ENCODE measurements around the gene LSM7. TPM values are rescaled to one million over a fixed set of nuclear protein-coding genes. Genes with fewer than 3 reads are reported as not detected.

LSM7 gene
- total and polyA plus RNA-seq, 5 donors from 2014 or later: 83.9 to 187 (median 162) TPM

DNA sequence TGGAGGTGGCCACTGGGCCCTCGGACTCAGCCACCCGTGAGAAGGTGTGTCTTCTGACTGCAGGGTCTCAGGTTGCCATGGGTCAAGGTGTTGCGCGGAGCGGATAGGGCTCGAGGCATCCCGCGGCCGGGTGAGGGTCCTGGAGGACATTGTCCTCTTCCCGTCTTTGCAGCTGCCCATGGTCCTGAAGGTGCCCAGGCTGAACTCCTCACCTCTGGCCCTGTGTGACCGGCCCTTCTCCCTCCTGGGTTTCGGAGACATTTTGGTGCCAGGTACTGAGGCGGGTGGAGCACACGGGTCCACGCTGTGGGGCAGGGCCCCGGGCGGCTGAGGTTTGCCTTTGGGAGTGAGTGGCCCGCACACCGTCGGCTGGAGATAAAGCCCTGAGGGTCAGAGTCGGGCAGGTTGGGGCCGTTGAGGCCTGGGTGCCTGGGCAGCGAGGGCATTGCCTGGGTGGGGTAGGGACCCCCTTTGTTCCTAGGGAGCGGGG lies 16.0 kb upstream of the LSM7 start:
- Mint-ChIP-seq H3K4me1 (peaks cover 0 to 3% (median 0%) of the 10 kb centered on the region in 4 donors), H3K36me3 (peaks cover 4% of the 10 kb centered on the region), H3K4me3 (no peak overlapping the region), H3K27me3 (no peaks in the 10 kb centered on the region), H3K9me3 (no peaks in the 10 kb centered on the region), H3K27ac (no peak overlapping the region)
- no peak for ATAC-seq (ENCODE audit: low read depth in 2 of 2)
- H3K4me1 ChIP-seq (ENCODE audit: control insufficient read depth, insufficient read depth, low read length, poor library complexity, severe bottlenecking): no peaks in the 10 kb centered on the region
- no peaks in the 10 kb centered on the region for H3K9me3 ChIP-seq (ENCODE audit: control insufficient read depth in 2 of 2, low read length in 2 of 2)
- no peaks in the 10 kb centered on the region for H3K27me3 ChIP-seq (ENCODE audit: control insufficient read depth, insufficient read depth, low read length)
- DNase-seq: no peak
- no peak overlapping the region for H3K4me3 ChIP-seq (ENCODE audit: low read depth, low read length)
- H3K27ac ChIP-seq (ENCODE audit: insufficient read depth, low read length, poor library complexity, severe bottlenecking): no peak overlapping the region
- H3K36me3 ChIP-seq (ENCODE audit: control insufficient read depth, insufficient read depth, low read length): no peaks in the 10 kb centered on the region

DNA sequence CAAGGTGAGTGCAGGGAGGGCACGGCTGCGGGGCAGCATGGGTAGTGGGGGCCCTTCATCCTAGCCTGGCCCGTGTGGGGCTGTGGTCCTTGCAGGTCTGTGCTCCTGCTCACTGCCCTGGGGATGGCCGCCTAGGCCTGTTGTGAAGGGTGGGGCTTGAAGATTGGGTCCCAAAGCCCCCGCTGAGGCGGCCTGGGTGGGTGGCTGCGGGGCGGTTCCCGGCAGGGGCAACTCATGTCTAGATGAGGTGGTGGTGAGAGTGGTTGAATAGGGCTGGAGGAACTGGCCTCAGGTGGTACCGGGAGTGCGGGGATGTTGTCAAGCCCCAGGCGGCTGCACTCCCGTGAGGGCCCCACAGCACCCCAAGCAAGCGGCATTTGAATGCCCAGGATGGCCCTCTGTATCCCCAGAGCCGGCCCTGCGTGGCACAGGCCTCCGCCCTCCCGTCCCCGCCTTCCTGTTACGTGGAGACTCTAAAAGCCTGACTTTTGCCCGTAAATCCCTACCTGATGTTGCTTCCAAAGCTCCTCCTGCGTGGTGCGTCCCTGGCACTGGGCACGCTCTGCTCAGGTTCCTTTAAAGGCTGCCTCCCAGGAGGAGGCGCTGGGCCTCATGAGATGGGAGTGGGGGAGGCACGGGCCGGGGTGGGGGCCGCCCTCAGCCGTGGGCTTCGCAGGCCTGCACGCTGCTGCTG lies 15.1 kb upstream of the LSM7 start:
- no peak for DNase-seq
- H3K4me1 Mint-ChIP-seq: peaks cover 0 to 3% (median 0%) of the 10 kb centered on the region in 4 donors
- no peak for ATAC-seq (ENCODE audit: low read depth in 2 of 2)
- no peaks in the 10 kb centered on the region for H3K9me3 Mint-ChIP-seq
- no peaks in the 10 kb centered on the region for H3K4me1 ChIP-seq (ENCODE audit: control insufficient read depth, insufficient read depth, low read length, poor library complexity, severe bottlenecking)
- no peak overlapping the region for H3K4me3 Mint-ChIP-seq
- no peak overlapping the region for H3K27ac ChIP-seq (ENCODE audit: insufficient read depth, low read length, poor library complexity, severe bottlenecking)
- no peak overlapping the region for H3K27ac Mint-ChIP-seq
- H3K36me3 ChIP-seq (ENCODE audit: control insufficient read depth, insufficient read depth, low read length): no peaks in the 10 kb centered on the region
- H3K4me3 ChIP-seq (ENCODE audit: low read depth, low read length): no peak overlapping the region
- no peaks in the 10 kb centered on the region for H3K27me3 ChIP-seq (ENCODE audit: control insufficient read depth, insufficient read depth, low read length)
- no peaks in the 10 kb centered on the region for H3K9me3 ChIP-seq (ENCODE audit: control insufficient read depth in 2 of 2, low read length in 2 of 2)
- H3K36me3 Mint-ChIP-seq: peaks cover 4% of the 10 kb centered on the region
- H3K27me3 Mint-ChIP-seq: no peaks in the 10 kb centered on the region

DNA sequence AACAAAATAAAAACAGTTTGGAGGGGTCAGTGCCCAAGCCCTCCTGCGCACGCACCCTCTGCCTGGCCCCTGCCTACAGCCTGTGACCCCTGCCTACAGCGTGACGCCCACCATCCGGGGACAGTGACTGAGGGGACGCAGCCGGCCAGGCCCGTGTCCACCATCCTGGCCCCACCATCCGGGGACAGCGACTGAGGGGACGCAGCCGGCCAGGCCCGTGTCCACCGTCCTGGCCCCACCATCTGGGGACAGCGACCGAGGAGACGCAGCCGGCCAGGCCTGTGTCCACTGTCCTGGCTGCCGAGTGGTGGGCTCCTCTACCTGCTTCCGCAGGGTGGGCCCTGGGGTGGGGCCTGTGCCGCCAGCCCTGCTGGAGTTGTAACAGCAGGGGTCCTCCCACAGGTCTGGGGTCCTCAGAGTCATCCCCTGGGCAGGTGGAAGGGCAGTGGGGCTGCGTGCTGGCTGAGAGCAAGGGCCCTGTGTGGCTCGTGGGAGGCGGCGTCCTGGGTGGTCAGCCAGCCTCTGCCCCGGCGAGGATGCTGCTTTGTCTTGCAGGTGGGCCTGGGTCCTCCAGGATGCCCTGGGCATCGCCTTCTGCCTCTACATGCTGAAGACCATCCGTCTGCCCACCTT lies 14.4 kb upstream of the LSM7 start:
- H3K4me3 ChIP-seq (ENCODE audit: low read depth, low read length): no peak overlapping the region
- Mint-ChIP-seq H3K27me3 (no peaks in the 10 kb centered on the region), H3K9me3 (no peaks in the 10 kb centered on the region), H3K4me1 (peaks cover 0 to 3% (median 0%) of the 10 kb centered on the region in 4 donors), H3K36me3 (peaks cover 4% of the 10 kb centered on the region), H3K27ac (no peak overlapping the region), H3K4me3 (no peak overlapping the region)
- ATAC-seq (ENCODE audit: low read depth in 2 of 2) (no peak), DNase-seq (no peak)
- H3K27me3 ChIP-seq (ENCODE audit: control insufficient read depth, insufficient read depth, low read length): no peaks in the 10 kb centered on the region
- H3K36me3 ChIP-seq (ENCODE audit: control insufficient read depth, insufficient read depth, low read length): no peaks in the 10 kb centered on the region
- no peak overlapping the region for H3K27ac ChIP-seq (ENCODE audit: insufficient read depth, low read length, poor library complexity, severe bottlenecking)
- H3K4me1 ChIP-seq (ENCODE audit: control insufficient read depth, insufficient read depth, low read length, poor library complexity, severe bottlenecking): no peaks in the 10 kb centered on the region
- no peaks in the 10 kb centered on the region for H3K9me3 ChIP-seq (ENCODE audit: control insufficient read depth in 2 of 2, low read length in 2 of 2)

DNA sequence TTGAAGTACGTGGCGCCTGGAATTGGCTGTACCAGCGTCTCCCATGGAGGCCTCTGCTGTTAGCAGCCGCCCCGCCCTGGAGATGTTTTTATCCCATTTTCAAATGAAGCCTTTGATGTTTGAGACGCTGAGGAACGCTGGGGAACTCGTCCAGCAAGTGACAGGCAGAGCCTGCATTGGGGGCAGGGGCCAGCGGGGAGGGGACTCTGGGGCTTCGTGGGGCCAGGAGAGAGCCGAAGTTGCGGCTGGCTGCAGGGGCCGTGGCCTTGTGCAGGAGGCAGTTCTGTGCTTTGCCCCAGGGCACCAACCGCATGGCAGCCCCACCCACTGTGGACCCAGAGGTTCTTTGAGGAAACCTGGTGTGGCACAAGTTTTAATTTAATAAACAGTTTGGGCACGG lies 13.6 kb upstream of the LSM7 start:
- Histone ChIP-seq H3K4me1 (ENCODE audit: control insufficient read depth, insufficient read depth, low read length, poor library complexity, severe bottlenecking) (no peaks in the 10 kb centered on the region), H3K36me3 (ENCODE audit: control insufficient read depth, insufficient read depth, low read length) (no peaks in the 10 kb centered on the region), H3K27ac (ENCODE audit: insufficient read depth, low read length, poor library complexity, severe bottlenecking) (no peak overlapping the region), H3K9me3 (ENCODE audit: control insufficient read depth in 2 of 2, low read length in 2 of 2) (no peaks in the 10 kb centered on the region), H3K4me3 (ENCODE audit: low read depth, low read length) (no peak overlapping the region), H3K27me3 (ENCODE audit: control insufficient read depth, insufficient read depth, low read length) (no peaks in the 10 kb centered on the region)
- Mint-ChIP-seq H3K9me3 (no peaks in the 10 kb centered on the region), H3K4me3 (no peak overlapping the region), H3K27ac (no peak overlapping the region), H3K27me3 (no peaks in the 10 kb centered on the region), H3K4me1 (peaks cover 0 to 3% (median 0%) of the 10 kb centered on the region in 4 donors), H3K36me3 (peaks cover 7% of the 10 kb centered on the region)
- ATAC-seq (ENCODE audit: low read depth in 2 of 2) (no peak), DNase-seq (no peak)

- no peak overlapping the region for H3K4me3 Mint-ChIP-seq
- H3K27me3 Mint-ChIP-seq: no peaks in the 10 kb centered on the region
- Histone ChIP-seq H3K27ac (ENCODE audit: insufficient read depth, low read length, poor library complexity, severe bottlenecking) (no peak overlapping the region), H3K27me3 (ENCODE audit: control insufficient read depth, insufficient read depth, low read length) (no peaks in the 10 kb centered on the region), H3K4me1 (ENCODE audit: control insufficient read depth, insufficient read depth, low read length, poor library complexity, severe bottlenecking) (no peaks in the 10 kb centered on the region), H3K9me3 (ENCODE audit: control insufficient read depth in 2 of 2, low read length in 2 of 2) (no peaks in the 10 kb centered on the region), H3K36me3 (ENCODE audit: control insufficient read depth, insufficient read depth, low read length) (no peaks in the 10 kb centered on the region), H3K4me3 (ENCODE audit: low read depth, low read length) (no peak overlapping the region)
- H3K27ac Mint-ChIP-seq: no peak overlapping the region
- ATAC-seq (ENCODE audit: low read depth in 2 of 2): no peak
- H3K36me3 Mint-ChIP-seq: peaks cover 9% of the 10 kb centered on the region
- no peaks in the 10 kb centered on the region for H3K9me3 Mint-ChIP-seq
- peaks cover under 1 to 4% (median 3%) of the 10 kb centered on the region in 4 donors for H3K4me1 Mint-ChIP-seq
- no peak for DNase-seq
Measured at GRCh38 chr19:2341244-2341751, 12.9 kb upstream of the LSM7 start.

DNA sequence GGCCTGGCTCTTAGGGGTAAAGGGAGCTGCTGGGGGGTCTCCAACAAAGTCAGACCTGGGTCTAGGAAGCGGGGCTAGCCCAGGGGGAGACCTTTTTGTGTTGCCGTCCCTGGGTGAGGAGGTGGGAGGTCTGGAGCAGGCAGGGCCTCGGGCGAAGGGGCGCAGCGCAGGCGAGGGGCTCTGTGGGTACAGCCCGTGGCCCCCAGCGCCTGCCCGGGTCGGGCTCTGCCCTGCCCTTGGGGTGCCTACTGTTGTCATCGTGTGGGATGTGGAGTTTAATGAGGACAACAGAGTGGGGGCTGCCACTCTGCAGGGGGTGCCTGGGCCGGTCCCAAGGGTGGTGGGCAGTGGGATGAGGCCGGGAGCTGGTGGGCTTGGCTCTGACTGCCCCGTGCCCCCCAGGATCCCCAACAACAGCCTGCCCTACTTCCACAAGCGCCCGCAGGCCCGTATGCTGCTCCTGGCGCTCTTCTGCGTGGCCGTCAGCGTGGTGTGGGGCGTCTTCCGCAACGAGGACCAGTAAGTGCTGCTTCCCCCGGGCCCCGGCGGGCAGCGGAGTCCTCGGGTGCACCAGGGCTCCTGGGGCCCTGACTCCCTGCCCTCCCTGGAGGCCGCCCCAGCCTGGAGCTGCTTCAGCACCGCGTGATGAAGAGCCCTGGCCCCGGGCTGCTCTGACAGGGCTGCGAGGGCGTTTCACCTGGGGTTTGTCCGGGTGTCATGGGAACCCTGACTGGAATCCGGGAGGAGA lies 12.3 kb upstream of the LSM7 start:
- no peak overlapping the region for H3K4me3 ChIP-seq (ENCODE audit: low read depth, low read length)
- ATAC-seq (ENCODE audit: low read depth in 2 of 2) (no peak), DNase-seq (no peak)
- Mint-ChIP-seq H3K9me3 (peaks cover 0 to 2% (median 0%) of the 10 kb centered on the region in 7 donors), H3K4me1 (peaks cover 4 to 10% (median 9%) of the 10 kb centered on the region in 4 donors), H3K4me3 (no peak overlapping the region), H3K27ac (no peak overlapping the region), H3K27me3 (no peaks in the 10 kb centered on the region), H3K36me3 (peaks cover 12% of the 10 kb centered on the region)
- no peaks in the 10 kb centered on the region for H3K4me1 ChIP-seq (ENCODE audit: control insufficient read depth, insufficient read depth, low read length, poor library complexity, severe bottlenecking)
- H3K27me3 ChIP-seq (ENCODE audit: control insufficient read depth, insufficient read depth, low read length): no peaks in the 10 kb centered on the region
- H3K9me3 ChIP-seq (ENCODE audit: control insufficient read depth in 2 of 2, low read length in 2 of 2): no peaks in the 10 kb centered on the region
- H3K36me3 ChIP-seq (ENCODE audit: control insufficient read depth, insufficient read depth, low read length): no peaks in the 10 kb centered on the region
- no peak overlapping the region for H3K27ac ChIP-seq (ENCODE audit: insufficient read depth, low read length, poor library complexity, severe bottlenecking)

DNA sequence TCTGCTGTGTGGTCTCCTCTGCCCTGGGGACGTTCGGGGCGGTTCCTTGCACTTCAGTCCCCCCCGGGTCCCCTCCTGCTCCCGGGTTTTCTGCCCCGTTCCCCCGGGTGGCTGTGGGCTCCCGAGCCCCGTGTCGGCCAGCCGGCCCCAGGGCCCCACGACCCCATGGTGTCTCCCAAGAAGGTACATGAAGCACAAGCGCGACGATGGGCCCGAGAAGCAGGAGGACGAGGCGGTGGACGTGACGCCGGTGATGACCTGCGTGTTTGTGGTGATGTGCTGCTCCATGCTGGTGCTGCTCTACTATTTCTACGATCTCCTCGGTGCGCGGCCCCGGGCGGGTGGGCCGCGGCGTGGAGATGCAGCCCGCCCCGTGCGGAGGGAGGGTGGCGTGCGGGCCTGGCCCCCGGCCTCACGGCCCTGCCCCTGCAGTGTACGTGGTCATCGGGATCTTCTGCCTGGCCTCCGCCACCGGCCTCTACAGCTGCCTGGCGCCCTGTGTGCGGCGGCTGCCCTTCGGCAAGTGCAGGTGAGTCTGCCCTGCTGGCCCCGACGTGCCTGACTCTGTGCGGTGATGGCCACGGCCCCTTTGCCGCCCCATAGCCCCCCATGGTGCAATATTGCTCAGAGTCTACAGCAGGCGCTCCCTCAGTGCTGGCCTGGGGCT lies 11.4 kb upstream of the LSM7 start:
- Histone ChIP-seq H3K4me3 (ENCODE audit: low read depth, low read length) (no peak overlapping the region), H3K9me3 (ENCODE audit: control insufficient read depth in 2 of 2, low read length in 2 of 2) (no peaks in the 10 kb centered on the region), H3K36me3 (ENCODE audit: control insufficient read depth, insufficient read depth, low read length) (no peaks in the 10 kb centered on the region), H3K27me3 (ENCODE audit: control insufficient read depth, insufficient read depth, low read length) (no peaks in the 10 kb centered on the region), H3K4me1 (ENCODE audit: control insufficient read depth, insufficient read depth, low read length, poor library complexity, severe bottlenecking) (no peaks in the 10 kb centered on the region), H3K27ac (ENCODE audit: insufficient read depth, low read length, poor library complexity, severe bottlenecking) (no peak overlapping the region)
- peaks cover 0 to 2% (median 0%) of the 10 kb centered on the region in 7 donors for H3K9me3 Mint-ChIP-seq
- no peak overlapping the region for H3K27ac Mint-ChIP-seq
- H3K27me3 Mint-ChIP-seq: no peaks in the 10 kb centered on the region
- ATAC-seq (ENCODE audit: low read depth in 2 of 2): no peak
- no peak overlapping the region for H3K4me3 Mint-ChIP-seq
- H3K4me1 Mint-ChIP-seq: peaks cover 4 to 11% (median 10%) of the 10 kb centered on the region in 4 donors
- peaks cover 12% of the 10 kb centered on the region for H3K36me3 Mint-ChIP-seq
- DNase-seq: no peak

Measured in CD4-positive, CD25-positive, alpha-beta regulatory T cell (primary cell).